ENCODE results near the gene ZNF672.
A peak's percentile ranks its signal among the peaks of the same experiment; 100 is the strongest.

ZNF672 gene

GRCh38 chr1:248862998-248863881 is 25.2 kb downstream of the ZNF672 start:
- peak; percentile 84 for DNase-seq (ENCODE audit: low read depth)
- TF ChIP-seq MYC (IDR thresholded peaks at IDR 0.05; ENCODE audit: low read depth, low read length): no peak
- TF ChIP-seq CTCF (IDR thresholded peaks at IDR 0.05; ENCODE audit: low read depth, low read length): no peak
- peak; percentile 42 for TF ChIP-seq POLR2A (IDR thresholded peaks at IDR 0.05; ENCODE audit: extremely low read depth, insufficient read length)
- TF ChIP-seq MAX (IDR thresholded peaks at IDR 0.05; ENCODE audit: low read depth, low read length): no peak
- peak overlapping the region; percentile 60 for H3K4me3 ChIP-seq (ENCODE audit: low read depth, low read length)

GRCh38 chr1:248871837-248872401 is 33.9 kb downstream of the ZNF672 start:
- no peak for DNase-seq (ENCODE audit: low read depth)
- TF ChIP-seq MAX (IDR thresholded peaks at IDR 0.05; ENCODE audit: low read depth, low read length) (no peak), MYC (IDR thresholded peaks at IDR 0.05; ENCODE audit: low read depth, low read length) (no peak), POLR2A (IDR thresholded peaks at IDR 0.05; ENCODE audit: extremely low read depth, insufficient read length) (no peak), CTCF (IDR thresholded peaks at IDR 0.05; ENCODE audit: low read depth, low read length) (no peak)
- peak overlapping the region; percentile 25 for H3K4me3 ChIP-seq (ENCODE audit: low read depth, low read length)

GRCh38 chr1:248872752-248873408 is 34.9 kb downstream of the ZNF672 start:
- TF ChIP-seq MAX (IDR thresholded peaks at IDR 0.05; ENCODE audit: low read depth, low read length): no peak
- TF ChIP-seq POLR2A (IDR thresholded peaks at IDR 0.05; ENCODE audit: extremely low read depth, insufficient read length): no peak
- no peak for TF ChIP-seq CTCF (IDR thresholded peaks at IDR 0.05; ENCODE audit: low read depth, low read length)
- peak overlapping the region; percentile 82 for H3K4me3 ChIP-seq (ENCODE audit: low read depth, low read length)
- peak; percentile 85 for DNase-seq (ENCODE audit: low read depth)

GRCh38 chr1:248873409-248873992 is 35.5 kb downstream of the ZNF672 start:
- DNase-seq (ENCODE audit: low read depth): peak; percentile 94
- H3K4me3 ChIP-seq (ENCODE audit: low read depth, low read length): peak overlapping the region; percentile 82
- no peak for TF ChIP-seq CTCF (IDR thresholded peaks at IDR 0.05; ENCODE audit: low read depth, low read length)
- peak; percentile 57 for TF ChIP-seq POLR2A (IDR thresholded peaks at IDR 0.05; ENCODE audit: extremely low read depth, insufficient read length)
- TF ChIP-seq MAX (IDR thresholded peaks at IDR 0.05; ENCODE audit: low read depth, low read length): peak; percentile 46
- TF ChIP-seq MYC (IDR thresholded peaks at IDR 0.05; ENCODE audit: low read depth, low read length): no peak

- TF ChIP-seq CTCF (IDR thresholded peaks at IDR 0.05; ENCODE audit: low read depth, low read length) (no peak), MAX (IDR thresholded peaks at IDR 0.05; ENCODE audit: low read depth, low read length) (no peak; the same call in 1 of the 2 replicates), MYC (IDR thresholded peaks at IDR 0.05; ENCODE audit: low read depth, low read length) (no peak), POLR2A (IDR thresholded peaks at IDR 0.05; ENCODE audit: extremely low read depth, insufficient read length) (no peak)
- DNase-seq (ENCODE audit: low read depth): peak; percentile 83
- H3K4me3 ChIP-seq (ENCODE audit: low read depth, low read length): peak overlapping the region; percentile 82
Observed at GRCh38 chr1:248873993-248874533, 36.0 kb downstream of the ZNF672 start.
